NCI-H748 (cell line): ENCODE measurements around the gene SLC25A23.
"Not testable (repeated sequence)": the region's sequence is repeated elsewhere in the genome, so short reads cannot be mapped to it uniquely, and the experiment has no call there.

ENCODE experiments used
- DNase-seq: peaks from one replicate; lab custom pipeline; 2025; ENCODE audit not compliant: unreplicated experiment; lab: John Stamatoyannopoulos, UW

Gene SLC25A23

GRCh38 chr19:6457958-6458694 is 1.5 kb downstream of the SLC25A23 start:
- DNase-seq: no peak

GRCh38 chr19:6455924-6456323 is 3.7 kb downstream of the SLC25A23 start:
- no peak for DNase-seq

GRCh38 chr19:6453951-6454565 is 5.5 kb downstream of the SLC25A23 start:
- DNase-seq: no peak

- no peak for DNase-seq
Measured at GRCh38 chr19:6452899-6453298, 6.7 kb downstream of the SLC25A23 start.

GRCh38 chr19:6452223-6452614 is 7.4 kb downstream of the SLC25A23 start:
- no peak for DNase-seq

- no peak for DNase-seq
Measured at GRCh38 chr19:6451583-6452222, 7.9 kb downstream of the SLC25A23 start.

- no peak for DNase-seq
Measured at GRCh38 chr19:6450166-6450565, 9.4 kb downstream of the SLC25A23 start.

- no peak for DNase-seq
Measured at GRCh38 chr19:6448045-6448444, 11.5 kb downstream of the SLC25A23 start.

- DNase-seq: no peak
Measured at GRCh38 chr19:6446452-6446851, 13.1 kb downstream of the SLC25A23 start.

GRCh38 chr19:6443986-6444385 is 15.6 kb downstream of the SLC25A23 start:
- DNase-seq: no peak

GRCh38 chr19:6442087-6442688 is 17.4 kb downstream of the SLC25A23 start:
- no peak for DNase-seq

- DNase-seq: no peak
Measured at GRCh38 chr19:6440905-6441304, 18.7 kb downstream of the SLC25A23 start.

GRCh38 chr19:6439743-6440142 is 19.8 kb downstream of the SLC25A23 start:
- DNase-seq: no peak

- no peak for DNase-seq
Measured at GRCh38 chr19:6433663-6434062, 25.9 kb downstream of the SLC25A23 start, which contains the start of gene SLC25A41. Gene SLC25A41 (minus strand): TSS chr19:6433763. CDS start chr19:6433693, 70 bp downstream.

- DNase-seq: no peak
Measured at GRCh38 chr19:6433165-6433564, 26.4 kb downstream of the SLC25A23 start.

- DNase-seq: no peak
Measured at GRCh38 chr19:6431891-6432290, 27.7 kb downstream of the SLC25A23 start.

- DNase-seq: no peak
Measured at GRCh38 chr19:6429419-6430221, 30.0 kb downstream of the SLC25A23 start.

GRCh38 chr19:6428692-6429418 is 30.7 kb downstream of the SLC25A23 start:
- DNase-seq: not testable (repeated sequence)

- no peak for DNase-seq
Measured at GRCh38 chr19:6427131-6427530, 32.5 kb downstream of the SLC25A23 start.
